Stomach smooth muscle (tissue), 2 donors: ENCODE measurements around the gene SAP30BP.

ENCODE experiments used
- H3K27ac ChIP-seq: one replicate; pipeline ENCODE4 v1.7.0; 2013; ENCODE audit warnings: mild to moderate bottlenecking, low read length, inconsistent platforms
- H3K27me3 ChIP-seq, 2 donors: one replicate each; pipeline ENCODE4 v1.7.0; 2013; ENCODE audit warnings: low read length in 2 of 2; ENCODE audit not compliant: insufficient read depth in 2 of 2, control insufficient read depth in 1 of 2
- H3K36me3 ChIP-seq, 2 donors: one replicate each; pipeline ENCODE4 v1.7.0; 2013; ENCODE audit warnings: low read length in 2 of 2; ENCODE audit not compliant: control insufficient read depth in 2 of 2, insufficient read depth in 2 of 2
- H3K4me1 ChIP-seq: one replicate; pipeline ENCODE4 v1.7.0; 2013; ENCODE audit warnings: low read length; ENCODE audit not compliant: control insufficient read depth, insufficient read depth
- H3K4me3 ChIP-seq, 2 donors: one replicate each; pipeline ENCODE4 v1.7.0; 2013; ENCODE audit warnings: low read length in 2 of 2
- H3K9ac ChIP-seq, 2 donors: one replicate each; pipeline ENCODE4 v1.7.0; 2013; ENCODE audit warnings: low read length in 2 of 2, mild to moderate bottlenecking in 1 of 2
- H3K9me3 ChIP-seq, 2 donors: one replicate each; pipeline ENCODE4 v1.7.0; 2013; ENCODE audit warnings: low read length in 2 of 2; ENCODE audit not compliant: control insufficient read depth in 2 of 2
- donor health status: healthy.
- donor health status: Pancreatic carcinoma.

The SAP30BP gene

DNA sequence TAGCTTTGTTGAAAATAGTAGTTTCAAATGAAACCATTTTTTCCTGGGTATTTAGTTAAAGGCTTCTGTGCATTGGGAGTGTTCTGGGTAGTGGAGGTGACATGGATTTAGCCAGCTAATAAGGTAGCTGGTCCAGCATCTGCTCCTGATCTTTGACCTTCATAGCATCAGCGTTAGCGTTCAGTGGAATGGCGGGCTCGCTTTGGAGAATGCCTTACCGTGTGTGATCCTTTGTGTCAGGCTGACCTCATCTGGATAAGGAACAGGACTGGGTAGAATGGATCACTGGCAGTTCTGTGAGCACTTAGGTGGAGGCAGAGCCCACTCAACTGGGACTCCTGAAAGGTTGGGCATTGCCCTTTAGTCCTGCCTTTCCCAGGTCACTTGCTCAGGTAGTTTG is 3.7 kb downstream of the SAP30BP start:
- no peak overlapping the region for H3K27ac ChIP-seq
- no peaks in the 10 kb centered on the region for H3K27me3 ChIP-seq
- peaks cover 17% of the 10 kb centered on the region for H3K4me1 ChIP-seq
- H3K9ac ChIP-seq = no peak overlapping the region
- H3K9me3 ChIP-seq = no peaks in the 10 kb centered on the region
- peaks cover 23 to 39% of the 10 kb centered on the region in 2 donors for H3K36me3 ChIP-seq
- H3K4me3 ChIP-seq = no peak overlapping the region

DNA sequence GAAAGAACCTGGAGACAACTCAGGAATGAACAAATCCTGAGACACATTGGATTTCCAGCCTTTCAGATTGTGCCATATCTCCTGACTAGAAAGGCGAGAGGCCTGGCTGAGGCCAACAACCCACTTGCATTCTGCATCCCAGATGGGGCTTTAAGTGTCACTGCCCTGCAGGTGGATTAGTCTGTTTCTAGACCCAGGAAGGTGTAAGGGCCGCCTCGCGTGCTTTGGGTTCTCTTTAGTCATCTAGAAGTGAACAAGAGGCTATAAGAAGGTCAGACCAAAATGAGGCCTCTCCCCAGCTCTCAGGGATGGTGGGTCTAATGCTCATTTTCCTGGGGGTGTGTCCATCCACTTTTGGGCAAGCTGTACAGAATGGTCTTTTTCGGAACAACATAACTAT is 4.9 kb downstream of the SAP30BP start:
- Histone ChIP-seq H3K27me3 (no peaks in the 10 kb centered on the region), H3K9me3 (no peaks in the 10 kb centered on the region), H3K36me3 (peaks cover 23 to 41% of the 10 kb centered on the region in 2 donors), H3K4me1 (peaks cover 10% of the 10 kb centered on the region), H3K4me3 (no peak overlapping the region), H3K9ac (no peak overlapping the region), H3K27ac (no peak overlapping the region)

DNA sequence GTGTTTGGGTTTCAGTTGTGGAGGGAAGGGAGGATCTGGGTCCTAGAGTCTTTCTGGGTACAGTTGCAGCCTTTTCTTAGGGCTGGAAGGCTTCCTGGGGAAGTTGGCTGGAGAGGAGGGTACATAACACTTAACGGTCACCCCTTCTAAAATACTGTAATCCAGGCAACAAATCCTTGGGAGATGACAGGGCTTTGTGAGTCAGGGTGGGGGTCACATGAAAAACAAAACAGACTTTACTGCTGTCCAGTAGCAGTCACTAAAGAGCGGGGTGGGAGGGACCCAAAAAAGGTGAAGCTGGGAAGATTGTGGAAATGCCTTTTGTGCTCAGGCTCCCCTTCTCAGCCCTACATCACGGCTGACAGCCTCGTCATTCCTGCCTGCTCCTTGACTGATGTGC is 6.3 kb downstream of the SAP30BP start:
- H3K9ac ChIP-seq = no peak overlapping the region
- no peak overlapping the region for H3K27ac ChIP-seq
- H3K36me3 ChIP-seq = peaks cover 27 to 40% of the 10 kb centered on the region in 2 donors
- H3K9me3 ChIP-seq = no peaks in the 10 kb centered on the region
- no peaks in the 10 kb centered on the region for H3K27me3 ChIP-seq
- H3K4me3 ChIP-seq = no peak overlapping the region
- H3K4me1 ChIP-seq = peaks cover 2% of the 10 kb centered on the region

DNA sequence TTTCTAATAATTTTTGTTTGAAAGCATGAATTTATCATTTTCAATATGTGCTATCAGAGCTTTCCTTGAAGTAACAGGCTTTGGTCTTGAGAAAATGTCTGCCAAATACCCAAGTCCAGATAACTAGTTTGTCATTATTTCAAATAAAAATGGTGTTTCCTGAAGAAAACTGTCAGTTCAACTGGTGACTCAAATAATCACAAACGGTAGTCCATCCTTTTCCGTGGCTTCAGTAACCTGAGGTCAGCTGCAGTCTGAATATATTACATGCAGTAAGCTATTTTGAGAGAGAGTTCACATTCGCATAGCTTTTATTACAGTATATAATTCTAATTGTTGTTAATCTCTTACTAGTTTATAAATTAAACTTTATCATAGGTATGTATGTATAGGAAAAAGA is 9.3 kb downstream of the SAP30BP start:
- Histone ChIP-seq H3K4me3 (no peak overlapping the region), H3K36me3 (peaks cover 27 to 34% of the 10 kb centered on the region in 2 donors), H3K27me3 (no peaks in the 10 kb centered on the region), H3K27ac (no peak overlapping the region), H3K9ac (no peak overlapping the region), H3K9me3 (no peaks in the 10 kb centered on the region), H3K4me1 (peaks cover 3% of the 10 kb centered on the region)

DNA sequence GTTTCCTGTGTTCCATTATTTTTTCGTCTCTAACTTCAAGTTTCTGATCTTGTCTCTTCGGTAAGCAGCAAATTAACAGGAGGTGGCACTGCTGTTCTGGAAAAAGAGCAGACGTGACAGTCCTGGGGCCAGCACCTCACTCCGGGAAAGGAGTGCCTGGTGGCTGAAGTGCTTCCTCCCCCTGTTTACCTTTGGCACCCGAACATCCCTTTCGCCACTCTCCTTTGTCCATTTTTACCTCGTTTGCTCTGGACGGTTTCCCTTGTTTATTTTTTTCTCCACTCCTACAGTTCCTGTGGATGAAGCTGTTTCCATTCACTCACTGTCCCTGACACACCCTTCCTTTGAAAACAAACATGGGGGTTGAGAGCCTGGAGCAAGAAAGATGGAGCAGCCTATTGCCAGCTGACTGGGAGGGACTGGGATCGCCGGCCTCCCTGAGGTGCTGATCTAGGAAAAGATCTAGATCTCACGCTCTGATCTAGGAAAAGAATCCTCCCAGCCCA is 12.6 kb downstream of the SAP30BP start:
- Histone ChIP-seq H3K4me1 (peaks cover 5% of the 10 kb centered on the region), H3K4me3 (no peak overlapping the region), H3K27ac (no peak overlapping the region), H3K9me3 (no peaks in the 10 kb centered on the region), H3K27me3 (no peaks in the 10 kb centered on the region), H3K9ac (no peak overlapping the region), H3K36me3 (peaks cover 16% of the 10 kb centered on the region in 2 donors)

DNA sequence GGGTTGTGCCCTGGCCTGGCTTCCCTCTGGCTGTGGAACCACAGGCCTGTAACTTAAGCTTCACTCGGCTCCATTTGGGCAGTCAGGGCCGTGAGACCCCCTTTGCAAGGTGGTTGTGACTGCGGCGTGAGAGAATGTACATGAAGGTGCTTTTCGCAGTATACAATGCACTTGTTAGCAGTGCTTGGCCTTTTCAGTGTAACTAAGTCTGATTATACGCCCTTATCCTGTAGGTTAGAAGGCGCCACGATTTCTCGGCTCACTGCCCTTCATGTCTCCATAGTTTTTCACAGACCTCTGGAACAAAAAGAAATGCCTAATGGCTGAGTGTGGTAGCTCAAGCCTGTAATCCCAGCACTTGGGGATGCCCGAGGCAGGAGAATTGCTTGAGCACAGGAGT is 13.3 kb downstream of the SAP30BP start:
- peaks cover 16% of the 10 kb centered on the region in 2 donors for H3K36me3 ChIP-seq
- H3K4me1 ChIP-seq = peaks cover 8% of the 10 kb centered on the region
- no peak overlapping the region for H3K27ac ChIP-seq
- no peak overlapping the region for H3K4me3 ChIP-seq
- no peaks in the 10 kb centered on the region for H3K27me3 ChIP-seq
- no peak overlapping the region for H3K9ac ChIP-seq
- no peaks in the 10 kb centered on the region for H3K9me3 ChIP-seq

DNA sequence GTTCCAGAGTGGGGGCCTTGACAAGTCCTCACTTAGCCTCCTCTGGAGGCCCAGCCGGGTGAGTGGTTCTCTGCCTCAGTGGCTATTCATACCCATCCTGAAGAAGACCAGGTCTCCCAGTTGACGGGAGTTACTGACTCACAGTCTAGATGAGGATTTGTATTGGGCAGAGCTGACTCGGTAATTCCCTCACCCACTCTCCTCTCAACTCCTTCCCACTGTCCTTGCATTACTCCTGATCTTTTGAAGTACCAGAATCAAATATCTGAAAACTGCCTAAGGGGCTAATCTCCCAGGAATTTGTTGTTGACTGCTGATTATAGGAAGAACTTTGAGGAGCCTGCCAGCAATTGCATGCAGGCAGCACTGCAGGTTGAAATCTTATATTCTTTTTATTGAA is 14.2 kb downstream of the SAP30BP start:
- Histone ChIP-seq H3K27me3 (no peaks in the 10 kb centered on the region), H3K4me1 (peaks cover 13% of the 10 kb centered on the region), H3K9ac (no peak overlapping the region), H3K4me3 (no peak overlapping the region), H3K27ac (no peak overlapping the region), H3K9me3 (no peaks in the 10 kb centered on the region), H3K36me3 (peaks cover 13 to 16% of the 10 kb centered on the region in 2 donors)

DNA sequence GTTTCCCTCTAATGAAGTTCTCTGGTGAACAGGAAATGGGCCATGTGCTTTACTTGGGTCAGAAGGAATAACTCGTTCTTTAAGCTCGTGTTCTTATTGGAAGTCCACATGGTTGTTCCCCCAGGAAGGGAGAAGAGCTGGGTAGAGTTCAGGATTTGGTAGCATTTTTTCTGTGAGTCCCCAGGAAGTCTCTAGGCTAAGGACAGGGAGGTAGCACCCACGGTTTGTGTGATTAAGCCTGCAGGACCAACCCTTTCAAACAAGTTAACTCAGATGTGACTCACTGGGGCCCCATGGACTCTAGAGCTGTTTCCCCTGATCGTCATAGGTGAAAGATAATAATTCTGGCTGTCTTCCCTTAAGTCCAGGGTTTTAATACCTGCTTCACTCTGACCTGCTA is 16.4 kb downstream of the SAP30BP start:
- H3K4me1 ChIP-seq = peaks cover 22% of the 10 kb centered on the region
- no peak overlapping the region for H3K9ac ChIP-seq
- no peaks in the 10 kb centered on the region for H3K9me3 ChIP-seq
- H3K4me3 ChIP-seq = no peak overlapping the region
- no peaks in the 10 kb centered on the region for H3K27me3 ChIP-seq
- no peak overlapping the region for H3K27ac ChIP-seq
- peaks cover 11 to 16% of the 10 kb centered on the region in 2 donors for H3K36me3 ChIP-seq

DNA sequence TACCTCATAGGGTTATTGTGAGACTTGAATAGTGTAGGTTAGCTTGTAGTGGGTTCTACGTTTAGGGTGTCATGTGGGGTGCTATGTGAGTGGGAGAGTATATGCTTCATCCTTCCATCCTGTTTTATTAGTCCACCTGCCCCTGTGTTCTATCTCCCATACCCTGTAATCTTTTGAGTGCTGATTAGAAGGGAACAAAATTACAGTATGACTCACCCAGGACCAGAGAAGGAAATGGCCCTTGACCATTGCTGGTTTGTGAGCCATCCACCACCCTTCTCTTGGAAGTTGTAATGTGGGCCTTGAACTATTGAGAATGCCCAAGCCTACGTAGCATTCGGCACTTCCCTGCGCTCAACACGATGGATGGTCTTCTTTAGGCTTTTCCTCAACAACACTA is 17.1 kb downstream of the SAP30BP start:
- Histone ChIP-seq H3K27me3 (no peaks in the 10 kb centered on the region), H3K9ac (no peak overlapping the region), H3K27ac (no peak overlapping the region), H3K4me3 (no peak overlapping the region), H3K36me3 (peaks cover 11 to 14% of the 10 kb centered on the region in 2 donors), H3K4me1 (peaks cover 25% of the 10 kb centered on the region), H3K9me3 (no peaks in the 10 kb centered on the region)

DNA sequence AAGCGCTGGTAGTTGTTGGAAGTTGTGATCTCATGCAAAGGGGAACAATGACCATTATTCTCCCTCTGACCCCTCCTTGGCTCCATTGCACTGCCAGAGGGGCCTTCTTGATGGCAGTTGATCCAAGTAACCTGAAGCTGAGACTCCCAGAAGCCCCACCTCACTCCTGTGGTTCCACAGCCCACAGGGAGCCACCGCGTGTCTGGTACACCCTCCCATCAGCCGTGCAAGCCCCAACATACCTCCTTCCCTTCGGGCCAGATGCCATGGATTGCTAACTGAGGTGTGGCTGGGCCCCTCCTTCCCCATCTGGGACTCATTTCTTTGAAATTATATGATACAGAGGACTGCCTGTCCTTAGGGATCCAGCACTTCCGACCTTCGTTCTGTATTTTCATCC is 17.8 kb downstream of the SAP30BP start:
- Histone ChIP-seq H3K4me1 (peaks cover 25% of the 10 kb centered on the region), H3K9ac (no peak overlapping the region), H3K9me3 (no peaks in the 10 kb centered on the region), H3K27me3 (no peaks in the 10 kb centered on the region), H3K27ac (no peak overlapping the region), H3K36me3 (peaks cover 6 to 11% of the 10 kb centered on the region in 2 donors), H3K4me3 (no peak overlapping the region)

DNA sequence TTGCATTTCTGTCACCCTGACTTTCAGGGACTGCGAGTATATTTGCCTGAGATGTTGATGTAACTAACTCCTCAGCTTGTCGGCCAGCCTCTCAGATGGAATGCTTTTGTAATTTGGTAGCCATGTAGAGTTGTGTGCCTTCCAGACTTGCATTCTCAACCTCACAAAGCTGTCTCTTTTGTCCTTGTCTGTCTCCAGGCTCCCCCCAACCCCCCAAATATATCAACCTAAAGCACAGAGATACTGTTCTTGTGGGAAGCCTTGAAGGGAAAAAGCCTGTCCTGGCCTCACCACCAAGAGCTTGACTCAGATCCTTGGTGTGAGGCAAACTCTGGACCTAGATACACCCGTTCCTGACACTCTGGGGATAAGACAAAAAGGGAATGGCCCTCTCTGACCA is 18.4 kb downstream of the SAP30BP start:
- Histone ChIP-seq H3K9me3 (no peaks in the 10 kb centered on the region), H3K36me3 (peaks cover under 1 to 8% of the 10 kb centered on the region in 2 donors), H3K4me1 (peaks cover 25% of the 10 kb centered on the region), H3K27ac (peak overlapping the region; percentile 2), H3K27me3 (no peaks in the 10 kb centered on the region), H3K4me3 (no peak overlapping the region), H3K9ac (no peak overlapping the region)
